ENCODE data around the gene CCBE1. TPM values are rescaled to one million over a fixed set of nuclear protein-coding genes. Genes with fewer than 3 reads are reported as not detected.

CCBE1 gene
- total RNA-seq, 2 donors from 2014 or later, result 1.00 to 2.9 TPM

DNA sequence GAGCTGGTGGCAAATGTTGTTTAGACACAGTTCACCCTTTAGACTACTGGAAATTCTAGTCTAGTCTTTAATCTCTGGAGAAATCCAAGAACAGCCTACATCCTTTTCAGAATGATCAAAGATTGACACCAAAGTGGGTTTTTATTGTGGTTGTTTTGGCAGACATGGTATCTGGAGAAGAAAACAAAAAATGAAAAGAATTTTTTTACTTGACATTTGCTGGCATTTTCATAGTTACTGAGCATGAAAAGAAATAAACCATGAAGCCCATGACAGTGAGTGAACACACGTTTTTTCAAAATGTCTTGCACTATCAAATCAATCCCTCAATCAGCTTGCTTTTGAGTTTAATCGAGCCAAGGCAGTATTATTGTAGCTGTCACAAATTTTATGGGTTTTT is 125.3 kb downstream of the CCBE1 start:
- Mint-ChIP-seq H3K4me3 (no peak overlapping the region), H3K27me3 (ENCODE audit: insufficient read depth) (peaks cover 3% of the 10 kb centered on the region), H3K4me1 (no peaks in the 10 kb centered on the region), H3K27ac (no peak overlapping the region), H3K36me3 (ENCODE audit: low read depth) (no peaks in the 10 kb centered on the region), H3K9me3 (no peaks in the 10 kb centered on the region)
- H3K4me3 ChIP-seq (ENCODE audit: low read length), result no peak overlapping the region
- no peak for DNase-seq
- H3K27ac ChIP-seq (ENCODE audit: low read depth, low read length), result no peak overlapping the region
- WGBS, 2 experiments (ENCODE audit: insufficient coverage in 1 of 2, insufficient read length in 1 of 2), result 50 to 88% methylated on average over 1 to 2 of the region's 2 CpGs
- TF ChIP-seq, protein P1, sequence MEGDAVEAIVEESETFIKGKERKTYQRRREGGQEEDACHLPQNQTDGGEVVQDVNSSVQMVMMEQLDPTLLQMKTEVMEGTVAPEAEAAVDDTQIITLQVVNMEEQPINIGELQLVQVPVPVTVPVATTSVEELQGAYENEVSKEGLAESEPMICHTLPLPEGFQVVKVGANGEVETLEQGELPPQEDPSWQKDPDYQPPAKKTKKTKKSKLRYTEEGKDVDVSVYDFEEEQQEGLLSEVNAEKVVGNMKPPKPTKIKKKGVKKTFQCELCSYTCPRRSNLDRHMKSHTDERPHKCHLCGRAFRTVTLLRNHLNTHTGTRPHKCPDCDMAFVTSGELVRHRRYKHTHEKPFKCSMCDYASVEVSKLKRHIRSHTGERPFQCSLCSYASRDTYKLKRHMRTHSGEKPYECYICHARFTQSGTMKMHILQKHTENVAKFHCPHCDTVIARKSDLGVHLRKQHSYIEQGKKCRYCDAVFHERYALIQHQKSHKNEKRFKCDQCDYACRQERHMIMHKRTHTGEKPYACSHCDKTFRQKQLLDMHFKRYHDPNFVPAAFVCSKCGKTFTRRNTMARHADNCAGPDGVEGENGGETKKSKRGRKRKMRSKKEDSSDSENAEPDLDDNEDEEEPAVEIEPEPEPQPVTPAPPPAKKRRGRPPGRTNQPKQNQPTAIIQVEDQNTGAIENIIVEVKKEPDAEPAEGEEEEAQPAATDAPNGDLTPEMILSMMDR (conservative IDR thresholded peaks at IDR 0.05), result no peak
- no peaks in the 10 kb centered on the region for H3K36me3 ChIP-seq (ENCODE audit: control insufficient read depth, insufficient read depth, low read length)
- H3K9ac ChIP-seq (ENCODE audit: extremely low read depth, low read length, poor library complexity, severe bottlenecking), result no peak overlapping the region
- no peaks in the 10 kb centered on the region for H3K4me1 ChIP-seq (ENCODE audit: control insufficient read depth, insufficient read depth, low read length)
- no peaks in the 10 kb centered on the region for H3K9me3 ChIP-seq (ENCODE audit: control insufficient read depth, low read length)
- H3K27me3 ChIP-seq (ENCODE audit: control insufficient read depth, insufficient read depth, low read length, poor library complexity, severe bottlenecking), result peaks cover 10% of the 10 kb centered on the region

DNA sequence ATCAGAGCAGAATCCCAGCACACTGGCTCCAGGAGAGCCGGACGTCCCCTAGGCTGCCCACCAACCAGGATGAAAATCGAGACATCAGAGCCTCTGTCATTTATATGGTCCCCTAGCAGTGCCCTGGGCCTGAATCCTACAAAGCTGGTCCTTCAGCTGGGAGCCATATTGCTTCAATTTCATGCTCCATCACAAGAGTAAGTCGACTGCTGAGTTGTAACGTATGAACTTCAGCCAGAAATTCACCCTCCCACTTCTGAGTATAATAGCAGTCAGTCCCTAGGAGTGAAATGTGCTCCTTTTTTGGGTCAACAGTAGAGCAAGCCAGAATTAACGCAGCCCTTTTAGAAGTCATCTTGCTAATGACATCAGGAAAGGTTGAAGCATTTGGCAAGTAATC is 126.4 kb downstream of the CCBE1 start:
- no peak overlapping the region for H3K4me3 Mint-ChIP-seq
- peaks cover 3% of the 10 kb centered on the region for H3K27me3 ChIP-seq (ENCODE audit: control insufficient read depth, insufficient read depth, low read length, poor library complexity, severe bottlenecking)
- H3K36me3 ChIP-seq (ENCODE audit: control insufficient read depth, insufficient read depth, low read length), result no peaks in the 10 kb centered on the region
- peak overlapping the region; percentile 81 for H3K27ac ChIP-seq (ENCODE audit: low read depth, low read length)
- TF ChIP-seq, protein P1 (conservative IDR thresholded peaks at IDR 0.05), result no peak
- no peak overlapping the region for H3K27ac Mint-ChIP-seq
- H3K9me3 Mint-ChIP-seq, result no peaks in the 10 kb centered on the region
- no peaks in the 10 kb centered on the region for H3K9me3 ChIP-seq (ENCODE audit: control insufficient read depth, low read length)
- 89 to 92% methylated on average over 4 to 6 of the region's 6 CpGs for WGBS, 2 experiments (ENCODE audit: insufficient coverage in 1 of 2, insufficient read length in 1 of 2)
- H3K36me3 Mint-ChIP-seq (ENCODE audit: low read depth), result no peaks in the 10 kb centered on the region
- H3K4me3 ChIP-seq (ENCODE audit: low read length), result no peak overlapping the region
- DNase-seq, result no peak
- H3K4me1 Mint-ChIP-seq, result no peaks in the 10 kb centered on the region
- H3K9ac ChIP-seq (ENCODE audit: extremely low read depth, low read length, poor library complexity, severe bottlenecking), result no peak overlapping the region
- H3K27me3 Mint-ChIP-seq (ENCODE audit: insufficient read depth), result peaks cover 3% of the 10 kb centered on the region
- H3K4me1 ChIP-seq (ENCODE audit: control insufficient read depth, insufficient read depth, low read length), result no peaks in the 10 kb centered on the region

DNA sequence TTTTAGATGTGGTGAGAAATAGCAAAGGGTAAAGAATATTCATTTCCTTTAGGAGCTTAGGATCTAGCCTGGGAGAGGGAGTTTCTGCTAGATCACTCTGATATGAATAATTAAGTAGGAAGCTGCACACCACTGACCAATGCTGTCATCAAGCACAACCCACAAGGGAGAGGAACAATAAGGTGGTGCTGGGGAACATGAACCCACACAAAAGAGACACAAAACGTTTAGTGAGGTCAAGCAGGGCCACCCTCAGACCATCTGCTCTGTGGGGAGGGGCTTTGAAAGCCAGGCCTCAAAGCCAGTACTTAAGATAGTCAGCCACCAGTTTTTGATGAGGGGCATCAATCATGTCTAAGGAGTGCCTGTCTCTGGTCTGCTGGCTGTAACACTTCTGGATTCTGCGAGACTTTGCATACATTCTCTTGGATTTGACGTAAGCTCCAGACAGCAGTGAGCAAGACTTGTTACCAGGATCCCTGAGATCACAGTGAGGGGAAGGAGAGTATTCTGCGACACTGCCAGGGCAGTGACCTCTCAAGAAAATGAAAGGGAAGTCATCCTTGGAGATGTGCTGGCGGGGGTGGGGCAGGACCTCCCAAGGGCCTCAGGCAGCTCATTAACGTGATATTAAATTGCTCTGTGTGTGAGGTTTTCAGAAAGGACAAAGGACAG is 127.0 kb downstream of the CCBE1 start:
- Mint-ChIP-seq H3K4me1 (no peaks in the 10 kb centered on the region), H3K27me3 (ENCODE audit: insufficient read depth) (peaks cover 3% of the 10 kb centered on the region), H3K36me3 (ENCODE audit: low read depth) (no peaks in the 10 kb centered on the region), H3K9me3 (no peaks in the 10 kb centered on the region), H3K27ac (no peak overlapping the region), H3K4me3 (no peak overlapping the region)
- H3K4me1 ChIP-seq (ENCODE audit: control insufficient read depth, insufficient read depth, low read length), result no peaks in the 10 kb centered on the region
- H3K36me3 ChIP-seq (ENCODE audit: control insufficient read depth, insufficient read depth, low read length), result no peaks in the 10 kb centered on the region
- TF ChIP-seq, protein P1 (conservative IDR thresholded peaks at IDR 0.05), result no peak
- no peaks in the 10 kb centered on the region for H3K27me3 ChIP-seq (ENCODE audit: control insufficient read depth, insufficient read depth, low read length, poor library complexity, severe bottlenecking)
- no peaks in the 10 kb centered on the region for H3K9me3 ChIP-seq (ENCODE audit: control insufficient read depth, low read length)
- 75 to 80% methylated on average over 3 to 6 of the region's 6 CpGs for WGBS, 2 experiments (ENCODE audit: insufficient coverage in 1 of 2, insufficient read length in 1 of 2)
- no peak for DNase-seq
- H3K4me3 ChIP-seq (ENCODE audit: low read length), result no peak overlapping the region
- H3K27ac ChIP-seq (ENCODE audit: low read depth, low read length), result peak overlapping the region; percentile 81
- no peak overlapping the region for H3K9ac ChIP-seq (ENCODE audit: extremely low read depth, low read length, poor library complexity, severe bottlenecking)

All from endodermal cell (in vitro differentiated cells).